Smooth muscle cell of the brain vasculature (primary cell): ENCODE data around the gene NAT10.
A peak's percentile ranks its signal among the peaks of the same experiment; 100 is the strongest.
"Not testable (repeated sequence)": the region's sequence is repeated elsewhere in the genome, so short reads cannot be mapped to it uniquely, and the experiment has no call there.

Experiments used
- DNase-seq: peaks from one replicate; pipeline ENCODE4 v3.0.0-alpha.2; 2012; ENCODE audit warnings: low read depth, low spot score

NAT10 gene

DNA sequence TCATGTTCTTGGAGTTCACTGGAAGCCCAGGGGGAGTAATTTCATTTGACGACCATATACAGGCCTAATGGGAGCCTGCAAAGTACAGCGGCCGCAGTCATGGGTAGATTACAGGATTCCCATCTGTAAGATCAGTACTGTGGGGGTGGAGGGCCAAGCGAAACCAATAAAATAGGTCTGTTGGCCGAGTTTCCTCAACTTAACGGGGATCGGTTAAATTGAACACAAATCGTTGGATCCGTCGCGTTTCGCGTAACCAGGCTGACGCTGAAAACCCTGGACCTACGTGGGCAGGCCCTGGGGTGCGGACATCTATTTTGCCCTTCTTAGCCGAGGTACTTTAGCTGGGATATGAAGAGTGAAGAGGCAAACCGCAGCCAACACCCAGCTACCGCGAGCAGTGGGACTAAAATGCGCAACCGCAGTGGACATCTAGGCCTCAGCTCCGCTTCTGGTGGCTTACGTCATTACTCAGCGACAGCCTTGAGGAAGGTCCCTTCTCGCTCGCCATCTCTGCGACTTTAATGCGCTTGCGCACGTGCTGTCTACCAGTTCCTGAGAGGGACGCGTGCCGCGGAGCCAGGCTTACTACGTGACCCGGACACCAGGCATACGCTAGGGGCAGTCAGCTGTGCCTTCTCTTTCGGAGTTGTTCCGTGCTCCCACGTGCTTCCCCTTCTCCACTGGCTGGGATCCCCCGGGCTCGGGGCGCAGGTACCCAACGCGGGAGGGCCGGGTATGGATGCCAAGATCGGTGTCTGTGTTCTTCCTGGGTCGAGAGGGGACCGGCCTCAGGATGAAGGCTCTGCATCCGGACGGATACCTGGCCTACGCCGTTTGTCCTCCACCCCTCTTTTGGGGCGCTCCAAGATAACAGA, at the start of gene NAT10:
NAT10 (plus strand) TSS at position 551 of the 878 bp plus-strand sequence. CDS start 2,597 bp downstream, outside the sequence.
- DNase-seq: peak; percentile 94

DNA sequence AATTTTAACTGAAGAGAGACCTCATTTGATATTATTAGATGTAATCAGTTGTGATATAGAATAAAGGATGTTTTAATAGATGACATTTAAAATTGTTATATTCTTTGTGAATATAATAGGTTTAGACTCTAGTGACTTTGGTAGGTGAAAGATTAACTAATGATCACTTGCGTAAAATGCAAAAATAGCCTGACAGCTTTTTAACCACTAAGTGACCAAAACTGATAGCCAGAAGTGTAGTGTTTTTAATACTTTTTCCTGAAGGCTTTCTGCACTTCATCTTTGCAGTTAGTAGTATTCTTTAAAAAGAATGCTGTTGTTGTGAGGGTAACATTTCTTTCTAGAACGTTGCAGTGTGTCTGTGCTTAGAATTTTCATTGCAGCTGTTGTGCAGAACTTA, 48.8 kb upstream of the NAT10 start:
- DNase-seq: no peak

GRCh38 chr11:34063061-34063795, 42.2 kb upstream of the NAT10 start:
- no peak for DNase-seq

- DNase-seq: no peak
Observed at GRCh38 chr11:34064291-34064690, 41.1 kb upstream of the NAT10 start.

GRCh38 chr11:34065505-34066203, 39.8 kb upstream of the NAT10 start:
- DNase-seq: no peak

GRCh38 chr11:34066766-34067165, 38.7 kb upstream of the NAT10 start:
- not testable (repeated sequence) for DNase-seq

GRCh38 chr11:34067383-34068065, 37.9 kb upstream of the NAT10 start:
- DNase-seq: no peak

DNA sequence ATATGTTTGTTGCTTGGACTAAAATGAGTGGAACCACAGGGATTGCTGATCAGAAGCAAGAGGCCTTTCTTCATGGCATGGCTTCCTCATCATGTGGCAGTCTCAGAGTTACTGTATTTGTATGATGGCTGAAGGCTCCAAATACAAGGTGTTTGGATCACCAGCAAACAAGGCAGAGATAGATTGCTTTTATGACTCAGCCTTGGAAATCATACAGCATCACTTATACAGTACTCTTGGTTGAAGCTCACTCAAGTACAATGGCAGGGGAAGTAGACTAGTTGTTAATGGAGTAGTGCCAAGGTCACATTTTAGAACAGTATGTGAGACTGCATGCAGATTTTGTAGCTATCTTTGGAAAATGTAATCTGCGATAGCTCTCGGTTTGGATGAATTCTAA, 37.3 kb upstream of the NAT10 start:
- DNase-seq: peak; percentile 43

DNA sequence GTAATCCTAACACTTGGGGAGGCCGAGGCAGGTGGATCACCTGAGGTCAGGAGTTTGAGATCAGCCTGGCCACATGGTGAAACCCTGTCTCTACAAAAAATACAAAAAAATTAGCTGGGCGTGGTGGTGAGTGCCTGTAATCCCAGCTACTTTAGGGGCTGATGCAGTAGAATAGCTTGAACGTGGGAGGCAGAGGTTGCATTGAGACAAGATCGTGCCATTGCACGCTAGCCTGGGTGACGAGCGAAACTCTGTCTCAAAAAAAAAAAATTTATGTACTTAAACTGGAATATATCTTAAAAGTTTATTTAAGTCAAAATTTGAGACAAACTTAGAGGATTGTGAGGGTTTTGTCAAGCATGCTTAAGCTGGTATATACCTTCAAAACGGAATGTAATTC, 34.1 kb upstream of the NAT10 start:
- DNase-seq: not testable (repeated sequence)

DNA sequence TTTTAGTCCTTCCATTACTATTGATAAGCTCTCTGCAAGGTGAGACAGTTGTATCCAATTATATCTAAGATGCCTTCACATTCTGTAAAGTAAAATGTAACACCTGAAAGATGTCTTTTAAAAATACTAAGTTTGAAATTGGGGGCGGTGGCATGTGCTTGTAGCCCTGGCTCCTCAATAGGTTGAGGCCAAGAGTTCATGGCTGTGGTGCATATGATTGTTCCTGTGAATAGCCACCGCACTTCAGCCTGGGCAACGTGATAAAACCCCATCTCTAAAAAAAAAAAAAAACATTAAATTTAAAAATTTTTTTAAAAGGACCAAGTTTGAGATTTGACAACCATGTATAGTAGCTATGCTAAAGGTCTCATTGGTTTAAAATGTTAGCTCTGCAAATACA, 33.4 kb upstream of the NAT10 start:
- no peak for DNase-seq

- no peak for DNase-seq
Observed at GRCh38 chr11:34072832-34073231, 32.6 kb upstream of the NAT10 start.

- DNase-seq: no peak
Observed at GRCh38 chr11:34074391-34074790, 31.0 kb upstream of the NAT10 start.

DNA sequence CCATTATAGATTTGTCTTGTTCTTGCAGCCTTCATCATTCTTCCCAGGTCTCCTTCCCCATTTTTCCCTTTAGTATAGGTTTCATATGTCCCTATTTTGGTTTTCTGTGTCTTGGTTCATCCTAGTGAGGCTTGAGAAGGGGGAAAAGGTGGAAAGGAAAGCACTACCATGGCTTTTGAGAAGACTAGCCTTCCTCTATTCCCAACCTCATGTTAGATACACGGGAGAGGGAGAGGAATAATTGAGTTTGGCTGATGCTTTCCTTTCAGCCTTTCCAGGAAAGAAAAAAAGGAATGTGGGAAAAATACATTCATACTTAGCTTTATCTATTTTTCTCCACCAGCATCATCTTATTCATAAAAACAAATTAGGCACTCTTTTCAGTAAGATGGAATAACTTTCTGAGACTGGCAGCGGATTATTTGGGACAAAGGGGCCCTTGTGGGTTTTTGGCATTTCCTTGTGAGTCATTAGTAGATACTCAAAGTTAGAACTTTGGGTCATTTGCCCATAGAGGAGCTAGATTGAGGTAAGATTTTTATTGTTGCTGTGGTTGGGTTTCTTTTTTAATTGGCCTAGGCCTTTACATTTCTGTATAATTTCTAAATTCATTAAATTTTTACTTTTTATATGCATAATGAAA, 30.1 kb upstream of the NAT10 start:
- DNase-seq: no peak

DNA sequence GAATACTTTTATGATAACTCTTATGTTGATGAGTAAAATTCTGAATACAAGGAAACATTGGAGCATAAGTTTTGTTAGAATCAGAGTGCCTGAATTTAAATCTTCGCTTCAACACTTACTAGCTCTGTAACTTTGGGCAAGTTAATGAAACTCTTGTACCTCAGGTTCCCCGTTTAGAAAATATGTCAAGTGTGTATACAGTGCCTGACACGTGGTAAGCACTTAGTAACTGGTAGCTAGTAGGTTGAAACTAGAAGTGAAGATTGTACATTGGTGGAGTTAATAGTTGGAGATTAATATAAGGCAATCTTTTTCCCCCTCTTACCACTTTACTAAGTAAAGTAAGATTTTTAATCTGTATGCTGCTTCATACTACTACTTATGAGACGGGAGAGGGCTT, 24.8 kb upstream of the NAT10 start:
- no peak for DNase-seq

- no peak for DNase-seq
Observed at GRCh38 chr11:34084637-34085036, 20.8 kb upstream of the NAT10 start.

GRCh38 chr11:34086554-34087283, 18.7 kb upstream of the NAT10 start:
- DNase-seq: no peak

DNA sequence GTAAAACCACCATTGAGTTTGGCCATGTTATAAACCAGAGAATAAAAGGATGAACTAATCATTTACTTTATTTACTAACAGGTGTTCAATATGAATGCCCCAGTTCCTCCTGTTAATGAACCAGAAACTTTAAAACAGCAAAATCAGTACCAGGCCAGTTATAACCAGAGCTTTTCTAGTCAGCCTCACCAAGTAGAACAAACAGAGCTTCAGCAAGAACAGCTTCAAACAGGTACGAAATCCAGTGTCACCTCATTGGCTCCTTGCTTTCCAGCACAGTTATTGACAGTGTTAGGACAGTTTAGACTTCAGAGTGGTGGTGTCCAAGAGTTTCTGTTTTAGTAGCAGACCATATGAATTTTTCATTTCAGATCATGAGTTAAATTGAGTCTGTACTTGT, 13.6 kb upstream of the NAT10 start:
- DNase-seq: no peak

GRCh38 chr11:34094900-34095299, 10.5 kb upstream of the NAT10 start:
- not testable (repeated sequence) for DNase-seq

- DNase-seq: no peak
Observed at GRCh38 chr11:34098813-34099212, 6.6 kb upstream of the NAT10 start.

DNA sequence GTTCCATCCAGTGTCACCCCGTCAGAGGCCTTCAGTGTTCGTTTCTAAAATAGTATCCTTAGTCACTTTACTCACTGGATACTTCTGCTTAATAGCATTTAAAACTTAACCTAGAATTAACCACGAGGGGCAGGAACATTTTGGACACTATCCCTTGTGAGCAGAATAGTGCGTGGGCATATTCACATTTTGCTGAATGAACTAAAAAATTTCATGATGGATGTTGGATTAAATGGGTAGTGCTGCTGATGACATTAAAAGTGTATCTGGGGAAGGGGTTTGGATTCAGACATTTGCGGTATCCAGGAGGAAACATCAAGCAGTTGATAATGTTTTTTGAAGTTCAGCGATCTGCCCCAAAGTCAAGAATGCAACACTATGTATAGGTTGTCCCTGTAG, 750 bp upstream of the NAT10 start:
- DNase-seq: no peak
